B cell (primary cell): Measurements from ENCODE around the gene SPDYC.

ENCODE experiments used
- CTCF ChIP-seq: fragments of 200-600 bp; IDR thresholded peaks from one replicate; pipeline ENCODE4 v1.8.0; 2022; ENCODE audit warnings: antibody characterized with exemption, mild to moderate bottlenecking
- EZH2 ChIP-seq: IDR thresholded peaks from 2 replicates; pipeline ENCODE4 v1.6.1; 2012; ENCODE audit warnings: borderline replicate concordance, low read depth, mild to moderate bottlenecking, moderate library complexity, low read length; ENCODE audit not compliant: insufficient read depth, poor library complexity, severe bottlenecking

GRCh38 chr11:65134240-65134951 is 35.6 kb upstream of the SPDYC start, which contains the start of gene SYVN1:
- no peak for TF ChIP-seq CTCF
- no peak for TF ChIP-seq EZH2
